ENCODE results near the gene TCFL5.

GRCh38 chr20:62878244-62879038 lies 16.8 kb upstream of the TCFL5 start:
- TF ChIP-seq CTCF (tag by site-specific recombination; IDR thresholded peaks at IDR 0.05) = no peak
- TF ChIP-seq KLF9 (tag by site-specific recombination; IDR thresholded peaks at IDR 0.05; ENCODE audit: low read depth) = no peak
- TF ChIP-seq ZNF175 (tag by site-specific recombination; IDR thresholded peaks at IDR 0.05) = no peak
